Stimulated activated CD4-positive, alpha-beta T cell treated with anti-CD3 and anti-CD28 coated beads, Interleukin-2, amount 100 ng/mL, for 4 hours (primary cell): Measurements from ENCODE around the gene CDH19.
"Not testable (repeated sequence)": the region's sequence is repeated elsewhere in the genome, so short reads cannot be mapped to it uniquely, and the experiment has no call there.

ENCODE experiments used
- DNase-seq: peaks from one replicate; pipeline ENCODE4 v3.0.0-alpha.2; 2020; ENCODE audit warnings: low read depth

Gene CDH19

GRCh38 chr18:66566616-66567015 is 37.3 kb downstream of the CDH19 start:
- DNase-seq = no peak

- no peak for DNase-seq
Measured at GRCh38 chr18:66564236-66564635, 39.7 kb downstream of the CDH19 start.

GRCh38 chr18:66562279-66562678 is 41.6 kb downstream of the CDH19 start:
- no peak for DNase-seq

GRCh38 chr18:66560094-66560493 is 43.8 kb downstream of the CDH19 start:
- DNase-seq = no peak

GRCh38 chr18:66558773-66559172 is 45.1 kb downstream of the CDH19 start:
- no peak for DNase-seq

- DNase-seq = no peak
Measured at GRCh38 chr18:66557091-66557490, 46.8 kb downstream of the CDH19 start.

GRCh38 chr18:66555585-66555984 is 48.3 kb downstream of the CDH19 start:
- no peak for DNase-seq

- no peak for DNase-seq
Measured at GRCh38 chr18:66553824-66554223, 50.1 kb downstream of the CDH19 start.

GRCh38 chr18:66550366-66550765 is 53.5 kb downstream of the CDH19 start:
- DNase-seq = no peak

- DNase-seq = no peak
Measured at GRCh38 chr18:66548747-66549146, 55.1 kb downstream of the CDH19 start.

- DNase-seq = no peak
Measured at GRCh38 chr18:66534110-66534509, 69.8 kb downstream of the CDH19 start.

- DNase-seq = no peak
Measured at GRCh38 chr18:66533693-66534092, 70.2 kb downstream of the CDH19 start.

- DNase-seq = no peak
Measured at GRCh38 chr18:66523219-66523991, 80.5 kb downstream of the CDH19 start.

GRCh38 chr18:66513996-66514395 is 89.9 kb downstream of the CDH19 start:
- DNase-seq = no peak

- DNase-seq = no peak
Measured at GRCh38 chr18:66511792-66512191, 92.1 kb downstream of the CDH19 start.

GRCh38 chr18:66511289-66511688 is 92.6 kb downstream of the CDH19 start:
- DNase-seq = no peak

- DNase-seq = no peak
Measured at GRCh38 chr18:66510357-66511045, 93.4 kb downstream of the CDH19 start.

- DNase-seq = no peak
Measured at GRCh38 chr18:66508937-66509336, 95.0 kb downstream of the CDH19 start.

- no peak for DNase-seq
Measured at GRCh38 chr18:66506178-66506577, 97.7 kb downstream of the CDH19 start.

- DNase-seq = no peak
Measured at GRCh38 chr18:66497351-66497750, 106.5 kb downstream of the CDH19 start.

GRCh38 chr18:66495844-66496243 is 108.0 kb downstream of the CDH19 start:
- no peak for DNase-seq

- no peak for DNase-seq
Measured at GRCh38 chr18:66473882-66474281, 130.0 kb downstream of the CDH19 start.

GRCh38 chr18:66466184-66466583 is 137.7 kb downstream of the CDH19 start:
- DNase-seq = not testable (repeated sequence)

- no peak for DNase-seq
Measured at GRCh38 chr18:66461344-66461743, 142.5 kb downstream of the CDH19 start.
